ENCODE data around the gene E2F3. TPM values are rescaled to one million over a fixed set of nuclear protein-coding genes. Genes with fewer than 3 reads are reported as not detected.

Gene E2F3
- polyA plus RNA-seq, 3 donors = 7.5 to 14.6 (median 8.9) TPM

GRCh38 chr6:20483887-20484497 lies 82.3 kb downstream of the E2F3 start:
- peaks cover 4% of the 10 kb centered on the region for H4K20me1 ChIP-seq (ENCODE audit: insufficient read depth, low read length)
- WGBS (ENCODE audit: insufficient coverage) = 0% methylated on average over 3 of the region's 5 CpGs
- no peaks in the 10 kb centered on the region for H3K9me3 ChIP-seq (replicated peaks in 1 of 2; ENCODE audit: control insufficient read depth in 1 of 2, insufficient read depth in 1 of 2, low read length in 2 of 2)
- TF ChIP-seq CTCF (IDR thresholded peaks at IDR 0.05) = peak; percentile 19
- Mint-ChIP-seq H3K27me3 (ENCODE audit: low read depth in 3 of 3) (peaks cover 0 to 2% (median 0%) of the 10 kb centered on the region in 3 donors), H3K9me3 (no peaks in the 10 kb centered on the region), H3K27ac (peak overlapping the region; percentile 85 to 96 (median 90)), H3K4me3 (peak overlapping the region; percentile 46 to 85), H3K4me1 (peaks cover 63% of the 10 kb centered on the region), H3K36me3 (peaks cover 54 to 72% of the 10 kb centered on the region in 2 donors)
- intact Hi-C loops (cut with micrococcal nuclease) = loop anchor here (5.0 to 10.0 kb wide), 2 partner anchors 37 to 79 kb away; partner anchors contain the start of gene E2F3 (in 2 of the 2)
- H2AFZ ChIP-seq (ENCODE audit: insufficient read depth, low read depth, low read length, poor library complexity, severe bottlenecking) = peak overlapping the region; percentile 6
- peaks cover 41% of the 10 kb centered on the region in 2 donors for H3K4me1 ChIP-seq (ENCODE audit: control insufficient read depth in 1 of 2, insufficient read depth in 2 of 2, low read length in 2 of 2)
- H3K9ac ChIP-seq (ENCODE audit: insufficient read depth, low read length, poor library complexity, severe bottlenecking) = peak overlapping the region; percentile 11
- peak overlapping the region; percentile 70 for H3K4me2 ChIP-seq (replicated peaks; ENCODE audit: extremely low read depth, low read length, poor library complexity, severe bottlenecking)
- peak overlapping the region; percentile 6 to 68 (median 10) for H3K4me3 ChIP-seq (replicated peaks in 1 of 3; ENCODE audit: low read depth in 2 of 3, low read length in 3 of 3)
- peak overlapping the region; percentile 40 to 80 for H3K27ac ChIP-seq (ENCODE audit: low read depth in 1 of 2, low read length in 2 of 2)
- peaks cover 41 to 62% of the 10 kb centered on the region in 2 donors for H3K36me3 ChIP-seq (replicated peaks in 1 of 2; ENCODE audit: control insufficient read depth in 1 of 2, insufficient read depth in 2 of 2, low read length in 2 of 2)
- peak; percentile 44 to 69 (median 65) for DNase-seq
- peaks cover 55% of the 10 kb centered on the region for H3K79me2 ChIP-seq (ENCODE audit: insufficient read depth, low read length)
- no peaks in the 10 kb centered on the region for H3K27me3 ChIP-seq (ENCODE audit: control insufficient read depth in 2 of 2, insufficient read depth in 2 of 2, low read length in 2 of 2)

GRCh38 chr6:20486641-20487040 lies 85.0 kb downstream of the E2F3 start:
- DNase-seq = no peak
- Mint-ChIP-seq H3K4me1 (peaks cover 39% of the 10 kb centered on the region), H3K27me3 (ENCODE audit: low read depth in 3 of 3) (no peaks in the 10 kb centered on the region), H3K27ac (no peak overlapping the region), H3K9me3 (no peaks in the 10 kb centered on the region), H3K4me3 (no peak overlapping the region), H3K36me3 (peaks cover 57 to 79% of the 10 kb centered on the region in 2 donors)
- H3K4me1 ChIP-seq (ENCODE audit: control insufficient read depth in 1 of 2, insufficient read depth in 2 of 2, low read length in 2 of 2) = peaks cover 39 to 41% of the 10 kb centered on the region in 2 donors
- H4K20me1 ChIP-seq (ENCODE audit: insufficient read depth, low read length) = no peaks in the 10 kb centered on the region
- H3K4me2 ChIP-seq (replicated peaks; ENCODE audit: extremely low read depth, low read length, poor library complexity, severe bottlenecking) = no peak overlapping the region
- peaks cover 43% of the 10 kb centered on the region for H3K79me2 ChIP-seq (ENCODE audit: insufficient read depth, low read length)
- TF ChIP-seq CTCF (IDR thresholded peaks at IDR 0.05) = no peak
- intact Hi-C loops (cut with micrococcal nuclease) = loop anchor here (10.0 kb wide), 1 partner anchor 82 kb away; the partner anchor contains the start of gene E2F3 (in 2 of the 2)
- H3K9ac ChIP-seq (ENCODE audit: insufficient read depth, low read length, poor library complexity, severe bottlenecking) = no peak overlapping the region
- H2AFZ ChIP-seq (ENCODE audit: insufficient read depth, low read depth, low read length, poor library complexity, severe bottlenecking) = no peak overlapping the region
- H3K36me3 ChIP-seq (replicated peaks in 1 of 2; ENCODE audit: control insufficient read depth in 1 of 2, insufficient read depth in 2 of 2, low read length in 2 of 2) = peaks cover 45 to 62% of the 10 kb centered on the region in 2 donors
- H3K27ac ChIP-seq (ENCODE audit: low read depth in 1 of 2, low read length in 2 of 2) = no peak overlapping the region
- H3K9me3 ChIP-seq (replicated peaks in 1 of 2; ENCODE audit: control insufficient read depth in 1 of 2, insufficient read depth in 1 of 2, low read length in 2 of 2) = no peaks in the 10 kb centered on the region
- no peak overlapping the region for H3K4me3 ChIP-seq (replicated peaks in 1 of 3; ENCODE audit: low read depth in 2 of 3, low read length in 3 of 3)
- 80% methylated on average over 1 of the region's 4 CpGs for WGBS (ENCODE audit: insufficient coverage)
- H3K27me3 ChIP-seq (ENCODE audit: control insufficient read depth in 2 of 2, insufficient read depth in 2 of 2, low read length in 2 of 2) = no peaks in the 10 kb centered on the region

Measured in CD14-positive monocyte (primary cell).